NCI-H2029 treated with DMSO at 0.1 percent for 48 hours (cell line): Measurements from ENCODE around the gene LRRC15.

Experiments used
- DNase-seq: peaks from one replicate; lab custom pipeline; 2025; lab: John Stamatoyannopoulos, UW

LRRC15 gene

DNA sequence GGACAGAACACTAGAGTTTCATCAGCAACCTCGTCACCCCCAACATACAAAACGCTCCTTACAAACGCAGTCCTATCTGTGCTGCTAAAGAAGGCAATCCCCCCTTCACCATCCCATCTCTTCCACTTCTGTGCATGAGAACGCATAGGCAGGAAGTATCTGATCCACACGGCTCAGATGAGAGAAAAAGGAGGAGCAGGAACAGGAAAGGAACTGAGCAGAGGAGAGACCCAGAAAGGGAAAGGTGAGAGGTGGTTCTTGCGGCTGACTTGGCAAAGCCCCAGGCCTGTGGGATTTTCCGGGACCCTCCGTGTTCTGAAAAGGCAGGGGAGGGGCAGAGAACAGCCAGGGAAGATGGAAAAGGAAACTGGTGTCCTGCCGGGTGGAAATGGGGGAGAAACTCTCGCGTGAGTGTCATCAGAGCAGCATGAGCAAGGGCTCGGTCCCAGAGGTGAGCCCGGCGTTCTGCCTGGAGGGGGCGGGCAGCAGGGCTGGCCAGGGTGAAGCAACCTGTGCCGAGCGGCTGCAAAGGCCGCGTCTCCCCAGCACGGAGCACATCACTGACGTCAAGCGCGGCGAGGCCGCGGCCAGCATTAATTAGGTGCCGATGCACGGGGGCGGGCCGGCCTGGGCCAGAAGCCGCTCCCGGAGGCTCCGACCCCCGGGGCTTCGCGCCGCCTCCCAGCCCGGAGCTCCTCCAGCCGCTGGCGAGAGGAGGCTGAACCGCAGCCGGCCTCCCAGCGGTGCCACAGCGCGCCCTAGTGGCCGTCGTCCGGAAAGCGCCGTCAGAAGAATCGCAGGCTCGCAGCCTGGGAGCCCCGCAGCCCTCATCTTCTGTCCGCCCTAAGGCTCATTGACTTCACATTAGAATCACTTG, 54.2 kb downstream of the LRRC15 start:
- peak; percentile 63 for DNase-seq

DNA sequence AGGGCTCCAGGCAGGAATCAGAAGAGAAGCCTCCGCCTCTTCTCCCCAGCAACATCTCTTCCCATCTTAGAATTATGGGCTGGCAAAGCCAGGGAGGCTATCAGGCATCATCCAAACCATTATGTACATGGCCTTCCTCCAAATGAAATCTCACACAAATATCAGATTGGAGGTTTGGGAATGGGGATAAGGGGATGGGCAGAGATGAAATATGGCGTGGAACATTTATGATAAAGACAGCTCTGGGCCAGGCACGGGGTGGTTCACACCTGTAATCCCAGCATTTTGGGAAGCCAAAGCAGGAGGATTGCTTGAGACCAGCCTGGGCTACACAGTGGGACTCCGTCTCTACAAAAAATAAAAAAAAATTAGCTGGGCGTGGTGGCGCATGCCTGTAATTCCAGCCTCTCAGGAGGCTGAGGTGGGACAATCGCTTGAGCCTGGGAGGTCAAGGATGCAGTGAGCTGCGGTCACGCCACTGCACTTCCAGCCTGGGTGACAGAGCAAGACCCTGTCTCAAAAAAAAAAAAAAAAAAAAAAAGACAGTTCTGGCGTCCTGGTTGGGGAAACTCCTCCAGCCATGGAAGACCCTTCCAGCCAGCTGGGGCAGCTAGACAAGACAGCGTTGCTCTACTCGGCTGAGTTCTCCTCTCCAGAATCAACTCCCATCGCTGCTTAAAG, 55.0 kb downstream of the LRRC15 start:
- no peak for DNase-seq

- no peak for DNase-seq
Observed at GRCh38 chr3:194313560-194314387, 55.8 kb downstream of the LRRC15 start.

GRCh38 chr3:194312743-194313281, 56.7 kb downstream of the LRRC15 start:
- peak; percentile 68 for DNase-seq

DNA sequence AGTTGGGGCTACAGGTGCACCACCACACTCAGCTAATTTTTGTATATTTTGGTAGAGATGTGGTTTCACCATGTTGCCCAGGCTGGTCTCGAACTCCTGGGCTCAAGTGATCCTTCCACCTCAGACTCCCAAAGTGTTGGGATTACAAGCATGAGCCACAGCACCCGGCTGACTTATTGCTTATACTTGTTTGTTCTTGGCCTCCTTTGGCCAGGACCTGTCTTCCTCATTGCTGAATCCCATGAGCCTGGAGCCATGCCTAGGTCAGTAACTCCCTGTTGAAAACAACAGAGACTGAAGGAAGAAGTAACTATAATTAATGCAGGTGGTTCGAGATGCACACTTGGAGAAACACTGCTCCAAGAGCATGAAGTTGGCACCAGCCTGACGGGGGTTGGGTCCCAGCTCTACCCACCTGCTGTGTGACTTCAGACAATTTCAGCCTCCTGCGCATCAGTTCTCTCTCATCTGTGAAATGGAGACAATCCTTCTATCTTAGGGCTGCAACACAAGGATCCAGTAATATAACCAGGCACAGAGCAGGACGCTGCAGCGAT, 57.3 kb downstream of the LRRC15 start:
- DNase-seq = no peak

DNA sequence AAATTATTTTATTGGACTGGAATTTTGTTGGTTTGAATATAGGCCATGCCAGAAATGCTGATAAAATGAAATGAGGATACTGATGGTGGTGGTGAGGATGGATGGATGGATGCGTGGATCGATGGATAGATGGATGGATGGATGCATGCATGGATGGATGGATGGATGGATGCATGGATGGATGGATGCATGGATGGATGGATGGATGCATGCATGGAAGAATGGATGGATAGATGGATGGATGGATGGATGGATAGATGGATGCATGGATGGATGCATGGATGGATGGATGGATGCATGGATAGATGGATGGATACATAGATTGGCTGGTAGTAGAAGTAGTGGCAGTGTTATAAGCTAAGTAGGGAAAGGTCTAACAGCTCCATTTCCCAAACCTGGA, 58.5 kb downstream of the LRRC15 start:
- no peak for DNase-seq

- no peak for DNase-seq
Observed at GRCh38 chr3:194310060-194310835, 59.3 kb downstream of the LRRC15 start.

DNA sequence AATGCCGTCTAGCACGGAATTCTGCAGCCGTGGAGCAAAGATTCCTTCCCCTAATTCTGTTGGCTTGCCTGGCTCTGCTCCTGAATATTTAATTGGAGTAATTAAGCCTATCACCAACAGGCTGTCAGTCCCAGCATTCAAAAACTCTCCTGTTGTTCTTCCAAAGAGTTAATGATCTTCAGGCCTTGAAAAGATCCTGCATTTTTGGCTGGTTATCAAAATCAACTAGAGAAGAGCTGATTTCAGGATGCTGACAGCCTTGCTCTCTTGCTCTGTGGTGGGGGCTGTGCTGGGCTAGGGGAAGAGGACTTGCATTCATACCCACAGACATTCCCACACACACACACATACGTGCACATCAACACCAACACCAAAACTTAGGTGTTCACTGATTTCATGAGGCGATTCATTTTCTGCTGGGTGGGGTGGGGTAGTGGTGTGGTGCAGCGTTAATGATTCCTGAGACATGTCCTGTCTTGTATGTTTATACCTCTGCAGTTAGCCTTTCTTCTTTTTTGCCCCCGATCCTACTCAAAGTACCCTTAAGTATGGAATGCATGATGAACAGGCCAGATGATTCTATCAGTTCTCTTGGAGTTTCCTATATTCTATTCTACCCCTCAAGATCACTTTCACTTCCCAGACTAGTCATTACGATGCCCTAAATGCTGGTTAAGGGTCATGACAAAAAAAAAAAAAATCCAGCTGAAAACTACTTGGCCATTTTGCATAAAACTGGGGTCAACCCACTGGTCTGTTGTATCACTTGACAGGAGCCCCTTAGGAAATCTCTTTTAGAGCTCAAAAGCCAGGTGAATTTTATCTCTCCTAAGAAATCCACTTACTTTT, 60.7 kb downstream of the LRRC15 start:
- no peak for DNase-seq

DNA sequence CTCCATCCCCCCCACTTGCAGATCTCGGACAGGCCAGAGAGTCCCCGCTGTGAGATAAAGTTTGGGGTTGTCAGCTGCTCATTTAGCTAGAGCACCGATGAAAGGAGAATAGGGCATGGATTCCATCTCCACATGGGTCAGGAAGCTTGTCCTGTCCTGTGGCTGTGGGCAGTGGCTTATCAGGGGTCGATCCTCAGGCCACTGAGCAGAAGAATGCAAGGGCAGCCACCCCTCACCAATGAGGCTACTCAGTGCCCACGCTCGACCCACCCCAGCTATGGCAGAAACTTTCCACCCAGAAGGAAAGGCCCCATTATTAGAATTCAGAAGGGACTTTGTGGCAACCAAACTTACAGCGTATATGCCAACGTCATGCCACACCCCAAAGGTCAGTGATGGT, 61.7 kb downstream of the LRRC15 start:
- DNase-seq = no peak

DNA sequence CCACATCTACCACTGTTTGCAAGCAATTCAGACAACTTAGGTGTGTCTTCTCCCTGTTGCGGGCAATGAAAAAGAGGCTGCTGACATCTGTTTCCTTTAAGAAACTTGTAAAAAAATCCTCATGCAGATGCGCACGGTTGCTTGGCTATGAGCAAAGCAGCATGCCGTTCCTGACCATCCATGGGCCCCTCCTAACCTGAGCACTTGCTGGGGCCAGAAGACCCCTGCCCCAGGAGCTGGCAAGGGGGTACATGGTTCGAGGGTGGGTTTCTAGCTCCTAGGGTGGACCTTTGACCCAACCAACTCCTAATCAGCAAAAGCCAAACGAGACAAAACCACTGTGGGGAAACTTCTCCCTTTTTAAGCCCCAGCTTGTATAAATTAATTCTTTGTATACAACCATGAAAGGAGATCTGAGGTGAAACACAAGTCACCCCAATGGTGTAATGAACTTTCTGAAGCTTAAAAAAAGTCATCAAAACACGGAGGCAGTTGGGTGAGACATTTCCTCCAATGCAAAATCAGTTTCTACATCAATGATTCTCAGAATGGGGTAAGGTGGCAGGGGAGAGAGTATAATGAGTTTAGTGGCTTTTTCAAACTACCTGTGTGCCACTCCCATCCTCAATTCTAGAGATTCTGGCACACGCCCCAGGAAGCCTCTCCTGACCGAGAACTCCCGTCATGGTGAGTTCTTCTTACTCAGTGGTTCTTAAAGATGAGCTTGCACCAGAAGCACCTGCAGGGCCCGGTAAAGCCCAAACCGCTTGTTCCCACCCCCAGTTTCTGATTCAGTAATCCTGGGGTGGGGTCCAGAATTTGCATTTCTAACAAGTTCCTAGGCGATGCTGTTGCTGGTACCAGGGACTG, 62.5 kb downstream of the LRRC15 start:
- no peak for DNase-seq

DNA sequence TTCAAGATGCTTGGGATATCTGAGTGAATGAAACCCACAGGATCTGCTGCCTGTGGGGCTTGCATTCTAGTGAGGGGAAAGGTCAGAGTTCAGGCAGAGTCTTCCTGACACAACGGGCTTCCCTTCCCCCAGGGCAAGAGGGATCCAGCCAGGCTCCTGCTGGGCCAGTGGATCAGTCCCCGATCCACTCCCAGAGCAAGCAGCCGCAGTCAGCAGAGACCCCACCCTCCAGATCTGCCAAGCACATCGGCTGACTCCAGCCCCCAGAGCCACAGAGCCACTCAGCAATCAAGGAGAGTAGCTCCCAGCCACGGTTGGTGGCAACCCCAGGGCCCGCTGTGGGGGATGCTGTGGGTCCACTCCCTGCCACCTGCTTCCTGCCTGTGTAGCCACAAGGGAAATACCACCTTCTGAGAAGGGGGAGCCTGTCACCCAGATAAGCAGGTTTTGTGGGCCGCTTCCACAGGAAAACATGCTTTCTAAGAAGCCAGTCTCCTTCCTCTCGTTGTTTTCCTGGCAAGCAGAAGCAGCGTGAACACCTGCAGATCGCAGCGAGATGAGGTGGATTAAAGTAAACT, 63.3 kb downstream of the LRRC15 start:
- DNase-seq = no peak

DNA sequence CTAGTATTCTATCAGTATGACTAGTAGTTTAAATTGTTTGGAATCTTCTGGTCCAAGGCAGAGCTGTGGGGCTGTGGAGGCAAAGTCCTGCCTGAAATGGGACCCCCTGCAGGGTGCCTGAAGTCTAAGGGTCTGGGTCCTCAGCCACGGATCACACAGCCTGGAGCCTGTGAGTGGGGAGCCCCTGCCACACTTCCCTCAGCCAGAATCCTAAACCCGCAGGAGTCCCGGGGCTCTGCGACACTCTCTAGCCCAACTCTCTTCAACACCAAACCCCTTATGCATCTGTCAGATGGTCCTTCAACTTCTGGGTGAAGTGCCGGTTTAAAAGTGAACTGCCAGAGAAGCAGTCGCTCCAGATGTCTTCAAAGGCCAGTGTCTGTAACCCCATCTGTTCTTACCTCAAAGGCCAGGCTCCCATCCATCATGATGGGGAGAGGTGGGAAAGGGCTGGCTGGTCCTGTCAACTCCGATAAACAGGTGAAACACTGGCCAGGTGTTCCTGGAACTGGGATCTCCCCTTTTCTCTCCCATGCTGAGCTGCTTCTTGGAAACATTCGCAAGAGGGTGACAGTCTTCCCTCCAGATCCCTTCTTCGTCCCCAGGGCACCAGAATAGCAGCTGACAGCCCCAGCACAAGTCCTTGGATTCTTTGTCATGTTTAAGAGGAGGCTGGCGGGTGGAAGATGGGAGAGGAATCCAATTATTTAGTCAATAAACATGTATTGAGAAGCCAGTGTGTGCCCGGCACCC, 64.0 kb downstream of the LRRC15 start:
- DNase-seq = no peak
